ENCODE data around the gene C8B.
A peak's percentile ranks its signal among the peaks of the same experiment; 100 is the strongest.

Gene C8B

DNA sequence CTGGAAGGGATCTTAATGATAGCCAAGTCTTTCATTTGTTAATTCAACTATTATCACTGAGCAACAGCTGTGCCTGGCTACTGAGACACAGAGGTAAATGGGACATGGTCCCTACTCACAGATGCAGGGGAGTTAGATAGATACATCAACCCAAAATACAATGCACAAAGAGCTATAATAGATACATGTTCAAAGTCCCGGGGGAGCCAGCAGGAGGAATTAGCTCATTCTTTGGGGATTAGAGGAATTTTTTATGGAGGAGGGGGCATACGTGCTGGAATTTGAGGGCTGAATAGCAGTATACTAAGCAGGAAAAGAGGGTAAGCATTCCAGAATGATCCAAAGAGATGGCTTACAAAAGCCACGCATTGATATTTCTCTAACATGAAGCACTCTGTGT lies 34.6 kb downstream of the C8B start:
- DNase-seq (ENCODE audit: low spot score) = no peak

DNA sequence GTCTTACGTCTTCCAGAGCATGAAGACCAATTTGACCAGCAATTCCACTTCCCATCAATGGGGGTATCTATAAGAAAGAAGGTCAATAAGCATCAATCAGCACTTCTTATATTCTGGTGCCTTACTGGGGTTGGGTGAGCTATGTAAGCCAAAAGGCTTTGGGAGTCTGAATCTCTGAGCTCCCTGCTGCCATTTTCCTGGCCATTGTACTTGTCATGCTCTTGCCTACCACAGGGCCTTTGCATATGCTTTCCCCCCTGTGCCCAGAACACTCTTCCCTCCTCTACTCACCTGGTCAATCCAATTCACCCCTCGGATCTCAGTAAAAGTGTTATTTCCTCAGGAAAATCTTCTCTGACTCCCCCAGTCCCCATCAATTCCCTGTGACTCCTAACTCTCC lies 36.3 kb downstream of the C8B start:
- DNase-seq (ENCODE audit: low spot score) = no peak

DNA sequence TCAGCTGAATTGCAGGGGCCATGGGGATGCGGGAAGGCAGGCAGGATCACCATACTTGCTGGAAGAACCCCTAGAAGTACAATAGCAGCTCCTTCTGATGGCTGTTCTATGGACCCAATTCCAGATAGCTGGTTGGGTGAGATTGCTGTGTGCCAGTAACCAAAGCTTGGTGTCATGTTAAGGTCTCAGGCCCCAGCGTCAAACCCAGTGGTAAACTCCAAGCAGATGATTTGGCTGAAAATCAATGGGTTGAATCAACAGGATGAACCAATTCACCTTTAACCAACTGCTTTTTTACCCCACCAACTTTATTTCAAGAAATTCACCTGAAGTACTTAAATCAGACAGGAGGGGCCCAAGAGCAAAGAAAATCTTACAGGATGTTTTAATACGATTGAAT lies 37.8 kb downstream of the C8B start:
- DNase-seq (ENCODE audit: low spot score) = no peak

DNA sequence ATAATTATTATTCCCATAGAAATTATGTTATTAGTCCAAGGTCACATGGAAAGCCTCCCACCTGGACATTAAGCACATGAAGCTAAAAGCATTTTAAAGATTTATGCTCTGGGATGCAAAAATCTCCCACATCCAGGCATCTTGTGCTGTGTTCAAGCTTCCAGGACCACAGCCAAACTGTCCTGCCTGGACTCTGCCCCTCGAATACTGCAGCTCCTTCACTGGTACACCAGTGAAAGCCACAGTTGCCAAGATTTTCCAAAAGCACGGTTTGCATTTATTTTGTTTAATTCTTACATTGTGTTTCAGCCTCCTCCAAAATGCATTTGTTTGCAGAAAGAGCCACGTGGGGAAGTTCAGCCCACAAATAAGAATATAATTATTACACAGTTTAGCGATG lies 38.6 kb downstream of the C8B start:
- no peak for DNase-seq (ENCODE audit: low spot score)

DNA sequence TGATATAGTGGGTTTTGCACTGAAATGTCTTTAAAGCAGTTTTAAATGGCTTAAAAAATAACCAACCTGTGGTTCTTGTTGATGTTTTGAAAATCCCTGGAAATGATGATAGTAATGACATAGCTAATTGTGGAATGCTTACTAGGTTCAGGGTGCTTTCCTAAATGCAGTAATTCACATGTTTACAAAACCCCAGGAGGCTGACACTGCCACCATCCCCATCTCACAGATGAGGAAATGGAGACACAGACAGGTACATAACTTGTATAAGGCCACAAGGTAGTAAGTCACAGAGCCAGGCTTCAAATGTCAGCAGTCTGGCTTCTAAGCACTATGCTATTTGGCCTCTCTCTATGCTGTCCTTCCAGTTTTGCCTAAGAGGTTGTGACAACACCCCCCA lies 40.6 kb downstream of the C8B start:
- DNase-seq (ENCODE audit: low spot score) = no peak

DNA sequence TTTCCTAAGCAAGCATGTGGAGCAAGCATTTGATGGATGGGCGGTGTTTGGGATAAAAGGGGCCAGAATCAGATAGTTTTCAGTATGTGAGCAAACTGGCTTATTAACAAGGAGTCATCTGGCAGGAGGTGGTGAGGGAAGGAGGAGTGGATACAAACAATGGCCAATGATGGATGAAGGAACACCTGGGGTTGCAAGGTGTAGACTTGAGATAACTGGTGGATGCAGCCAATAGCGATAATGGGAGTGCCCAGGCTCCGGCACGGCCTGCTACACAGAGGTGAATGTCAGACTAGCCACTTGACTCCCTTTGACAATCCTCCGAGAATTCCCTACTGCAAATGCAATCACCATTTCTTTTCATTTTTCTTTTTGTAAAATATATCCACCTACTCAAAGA lies 41.7 kb downstream of the C8B start:
- no peak for DNase-seq (ENCODE audit: low spot score)

DNA sequence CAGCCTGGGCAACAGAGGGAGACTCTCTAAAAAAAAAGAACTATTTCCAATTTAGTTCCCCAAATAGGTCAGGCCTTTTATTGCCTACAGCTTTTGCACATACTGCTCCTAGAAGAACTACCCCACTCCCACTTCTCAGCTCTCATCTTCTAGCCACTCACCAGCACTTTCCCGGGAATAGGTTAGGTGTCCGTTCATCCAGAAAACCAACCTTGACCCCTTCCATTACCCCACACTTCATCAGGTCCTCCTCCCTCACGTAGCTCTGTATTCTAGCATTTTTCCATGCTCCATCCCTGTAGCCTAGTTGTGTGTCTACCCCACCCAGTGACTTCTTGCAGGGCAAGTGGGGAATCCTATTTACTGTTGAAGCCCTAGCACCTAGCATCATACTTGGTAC lies 42.6 kb downstream of the C8B start:
- no peak for DNase-seq (ENCODE audit: low spot score)

DNA sequence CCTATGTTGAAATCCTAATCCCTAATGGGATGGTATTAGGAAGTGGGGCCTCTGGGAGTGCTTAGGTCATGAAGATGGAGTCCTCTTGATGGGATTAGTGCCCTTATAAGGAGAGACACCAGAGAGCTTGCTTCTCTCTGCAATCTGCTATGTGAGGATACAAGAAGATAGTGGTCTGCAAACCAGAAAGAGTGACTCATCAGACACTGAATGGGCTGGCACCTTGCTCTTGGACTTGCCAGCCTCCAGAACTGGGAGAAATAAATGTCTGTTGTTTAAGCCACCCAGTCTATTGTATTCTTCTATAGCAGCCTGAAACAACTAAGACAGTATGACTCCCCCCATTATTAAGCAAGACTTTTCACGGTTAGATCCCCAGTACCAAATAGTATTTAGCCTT lies 43.3 kb downstream of the C8B start:
- DNase-seq (ENCODE audit: low spot score) = no peak

DNA sequence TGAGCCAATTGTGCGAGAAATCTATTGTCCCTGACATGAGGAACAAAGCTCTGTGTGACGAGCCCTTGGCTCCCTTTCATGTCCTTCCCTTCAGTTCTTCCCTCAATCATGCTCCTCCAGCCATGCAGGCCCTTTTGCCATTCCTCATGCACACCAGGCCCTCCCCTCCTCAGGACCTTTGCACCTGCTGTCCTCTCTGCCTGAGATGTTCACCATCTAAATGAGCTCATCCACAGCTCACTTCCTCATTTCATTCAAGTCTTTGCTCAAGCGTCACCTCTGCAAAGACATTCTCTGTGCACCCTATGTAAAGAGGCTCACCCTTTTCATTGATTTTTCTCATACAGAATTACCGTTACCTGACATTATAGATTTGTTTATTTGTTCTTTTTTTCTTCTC lies 43.7 kb downstream of the C8B start:
- DNase-seq (ENCODE audit: low spot score) = no peak

DNA sequence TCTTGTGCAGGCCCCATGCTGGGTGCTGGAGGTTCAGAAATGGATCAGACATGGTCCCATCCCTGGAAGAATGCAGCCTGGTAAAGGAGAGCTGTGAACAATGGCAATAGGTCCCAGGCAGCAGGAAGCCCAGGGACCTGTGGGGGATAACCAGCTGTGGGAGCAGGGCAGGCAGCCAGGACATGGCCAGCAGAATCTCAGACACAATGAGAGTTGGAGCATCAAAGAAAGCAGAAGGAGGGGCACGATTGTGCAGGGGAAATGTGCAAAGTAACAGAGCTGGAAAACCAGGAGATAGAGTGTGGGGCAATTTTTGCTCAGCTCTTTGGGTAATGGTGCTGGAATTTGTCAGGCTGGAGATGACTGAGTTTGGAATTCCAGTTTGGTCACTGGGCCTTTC lies 44.3 kb downstream of the C8B start:
- DNase-seq (ENCODE audit: low spot score) = no peak

DNA sequence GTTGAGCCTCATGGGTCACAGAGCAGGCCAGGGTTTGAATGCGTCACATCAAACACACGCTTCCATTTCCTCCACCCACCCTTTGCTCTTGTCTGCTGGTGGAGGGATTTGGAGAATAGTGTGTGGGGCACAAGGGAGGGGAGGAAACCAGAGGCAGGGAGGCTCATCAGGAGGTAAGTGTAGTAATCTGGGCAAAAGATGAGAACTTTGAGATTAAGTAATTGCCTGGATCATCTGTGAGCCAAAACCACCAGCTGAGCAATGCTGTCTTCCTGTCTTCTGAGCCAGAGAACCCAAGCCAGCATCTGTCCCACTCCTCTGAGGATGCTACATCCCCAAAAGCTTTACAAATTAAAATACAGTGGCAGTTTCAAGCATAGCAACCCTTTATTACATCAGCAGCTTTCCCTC lies 45.2 kb downstream of the C8B start:
- DNase-seq (ENCODE audit: low spot score) = no peak

DNA sequence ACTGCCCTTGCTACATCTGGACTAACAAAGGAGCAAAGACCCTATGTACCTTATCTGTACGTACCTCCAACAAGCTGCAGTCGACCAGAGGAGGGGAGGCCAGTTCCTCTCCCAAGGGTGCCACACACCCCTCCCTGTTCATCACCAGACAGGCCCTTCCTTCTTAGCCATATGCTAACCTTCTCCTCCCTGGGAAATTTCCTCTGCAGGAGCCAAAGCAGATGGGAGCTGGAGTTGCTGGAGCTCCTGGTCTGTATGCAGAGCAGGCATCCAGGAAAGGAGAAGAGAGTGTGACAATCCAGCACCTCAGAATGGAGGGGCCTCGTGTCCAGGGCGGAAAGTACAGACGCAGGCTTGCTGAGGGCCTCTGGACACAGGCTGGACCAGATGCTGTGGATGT lies 48.5 kb downstream of the C8B start:
- no peak for DNase-seq (ENCODE audit: low spot score)

DNA sequence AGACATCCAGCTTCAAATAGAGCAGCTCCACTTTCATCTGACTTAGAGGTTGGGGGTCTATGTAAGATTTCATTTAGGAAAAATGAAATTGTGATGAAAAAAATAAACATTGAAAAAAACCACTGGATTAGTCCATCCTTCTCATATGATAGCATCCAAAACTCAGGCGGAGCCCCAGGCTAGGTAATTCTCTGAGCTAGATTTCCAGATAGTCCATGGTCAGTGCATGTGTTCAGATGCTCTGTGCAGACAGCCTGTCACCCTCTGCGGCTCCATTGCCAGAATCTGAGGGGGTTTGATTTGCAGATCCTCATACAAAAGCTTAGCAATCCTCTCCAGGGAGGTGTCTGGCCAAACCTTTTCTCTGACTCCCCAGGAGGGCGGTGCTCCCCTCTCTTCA lies 49.2 kb downstream of the C8B start:
- no peak for DNase-seq (ENCODE audit: low spot score)

DNA sequence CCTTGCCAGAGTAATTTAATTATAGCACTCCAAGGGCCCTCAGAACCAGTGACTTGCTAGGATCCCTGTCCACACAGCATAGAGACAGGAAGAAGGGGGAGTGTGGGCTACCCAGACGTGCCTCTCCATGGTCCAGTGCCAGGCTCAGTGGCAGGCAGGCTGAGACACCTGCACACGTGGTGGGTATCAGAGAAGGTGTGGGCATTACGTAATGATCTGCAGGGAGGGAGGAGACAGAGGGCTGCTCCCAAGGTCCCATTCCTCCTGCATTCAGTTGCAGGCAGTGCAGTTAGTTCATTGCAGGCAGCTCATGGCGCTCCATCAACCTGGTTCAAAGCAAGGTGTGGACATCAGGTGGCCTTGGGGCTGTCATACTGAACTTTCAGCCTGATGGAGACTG lies 49.9 kb downstream of the C8B start:
- no peak for DNase-seq (ENCODE audit: low spot score)

DNA sequence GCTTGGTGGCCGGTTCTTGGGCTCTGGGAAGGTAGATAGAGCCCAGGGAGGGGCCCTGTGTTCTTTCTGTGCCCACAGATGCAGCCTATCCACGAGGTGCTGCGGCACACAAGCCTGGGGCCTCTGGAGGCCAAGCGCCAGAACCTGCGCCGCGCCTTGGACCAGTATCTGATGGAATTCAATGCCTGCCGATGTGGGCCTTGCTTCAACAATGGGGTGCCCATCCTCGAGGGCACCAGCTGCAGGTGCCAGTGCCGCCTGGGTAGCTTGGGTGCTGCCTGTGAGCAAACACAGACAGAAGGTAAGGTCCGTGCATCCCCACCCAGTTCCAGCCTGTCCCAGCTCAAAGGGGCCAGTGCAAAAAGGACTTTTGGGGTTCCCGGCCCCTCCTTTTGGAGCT lies 53.5 kb downstream of the C8B start:
- DNase-seq (ENCODE audit: low spot score) = no peak

DNA sequence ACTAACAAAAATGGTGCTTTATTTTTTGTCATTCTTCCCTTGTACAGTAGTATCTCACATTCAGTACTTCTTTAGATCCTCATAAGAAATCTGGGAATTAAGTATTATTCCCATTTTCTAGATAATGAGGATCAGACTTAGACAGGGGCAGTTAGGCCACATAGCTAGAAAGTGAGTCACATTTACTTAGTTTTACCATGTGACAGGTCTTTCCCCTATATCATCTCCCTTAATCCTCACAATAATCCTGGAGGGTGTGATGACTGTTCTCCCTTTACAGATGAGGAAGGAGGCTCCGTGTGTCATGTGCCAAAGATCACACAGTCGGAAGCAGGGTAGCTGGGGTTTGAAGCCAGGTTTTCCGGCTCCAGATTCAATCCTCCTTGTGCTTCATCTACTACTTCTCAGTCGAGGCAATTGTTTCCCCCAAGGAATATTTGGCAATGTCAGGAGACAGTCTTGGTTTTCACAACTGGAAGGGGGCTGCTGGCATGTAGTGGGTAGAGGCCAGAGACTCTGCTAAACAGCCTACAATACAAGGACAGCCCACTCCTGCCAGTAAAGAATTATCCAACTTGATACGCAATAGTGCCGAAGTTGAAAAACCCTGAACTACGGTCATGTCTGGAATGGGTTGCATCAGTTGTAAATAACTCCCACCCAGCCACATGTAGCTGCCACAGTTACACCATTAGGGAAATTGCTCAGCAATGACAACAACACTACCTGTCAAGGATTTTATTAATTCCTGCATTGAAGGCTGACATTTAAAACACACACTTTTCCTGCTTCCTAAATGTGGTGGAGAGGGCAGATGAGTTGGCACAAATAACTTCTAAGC lies 54.5 kb downstream of the C8B start:
- DNase-seq (ENCODE audit: low spot score) = no peak

DNA sequence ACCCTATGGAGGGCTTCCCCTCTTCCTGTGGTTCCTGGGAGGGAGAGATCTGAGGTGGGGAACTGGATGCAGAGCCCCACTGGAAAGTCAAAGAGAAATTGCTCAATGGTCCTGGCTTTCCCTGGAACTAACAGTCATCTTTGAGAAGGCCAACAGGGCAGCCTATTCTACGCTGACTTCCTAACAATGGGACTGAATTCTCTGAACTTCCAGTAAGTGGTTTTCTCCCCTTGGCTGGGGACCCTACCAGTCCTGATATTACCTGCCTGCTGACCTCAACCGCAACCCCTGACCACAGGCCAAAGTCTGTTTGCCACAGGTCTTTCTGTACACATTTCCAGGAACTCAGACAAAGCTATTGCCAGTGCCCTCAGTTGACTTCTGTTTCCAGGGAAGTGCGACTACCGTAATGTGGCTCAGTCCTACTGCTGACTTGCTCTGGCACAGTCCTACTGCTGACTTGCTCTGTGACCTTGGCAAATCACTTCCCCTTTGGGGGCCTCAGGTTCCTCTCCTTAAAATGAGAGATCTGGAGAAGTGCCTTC lies 55.3 kb downstream of the C8B start:
- peak; percentile 14 for DNase-seq (ENCODE audit: low spot score)

DNA sequence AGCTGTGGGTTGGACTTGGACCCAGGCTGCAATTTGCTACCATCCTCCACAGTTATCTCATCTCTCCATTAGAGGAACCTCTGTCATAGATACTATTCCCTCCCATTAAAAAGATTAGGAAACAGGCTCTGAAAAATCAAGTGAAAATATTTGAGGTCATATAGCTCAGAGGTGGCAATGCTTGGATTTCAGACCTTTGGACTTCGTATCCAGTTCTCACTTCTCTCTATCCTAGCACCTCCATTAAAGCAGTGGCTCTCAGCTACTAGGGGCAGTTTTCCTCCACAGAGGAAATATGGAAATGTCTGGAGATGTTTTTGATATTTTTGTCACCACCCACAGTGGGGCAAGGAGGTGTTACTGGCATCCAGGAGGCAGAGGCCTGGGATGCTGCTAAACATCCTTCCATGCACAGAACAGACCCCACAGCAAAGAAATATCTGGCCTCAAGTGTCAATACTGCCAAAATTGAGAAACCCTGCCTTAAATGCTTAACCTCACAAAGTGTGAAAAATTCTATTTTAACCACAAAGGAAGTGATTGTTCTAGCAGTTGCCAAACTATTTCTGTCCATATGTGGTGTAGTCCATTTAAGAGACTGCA lies 57.1 kb downstream of the C8B start:
- no peak for DNase-seq (ENCODE audit: low spot score)

DNA sequence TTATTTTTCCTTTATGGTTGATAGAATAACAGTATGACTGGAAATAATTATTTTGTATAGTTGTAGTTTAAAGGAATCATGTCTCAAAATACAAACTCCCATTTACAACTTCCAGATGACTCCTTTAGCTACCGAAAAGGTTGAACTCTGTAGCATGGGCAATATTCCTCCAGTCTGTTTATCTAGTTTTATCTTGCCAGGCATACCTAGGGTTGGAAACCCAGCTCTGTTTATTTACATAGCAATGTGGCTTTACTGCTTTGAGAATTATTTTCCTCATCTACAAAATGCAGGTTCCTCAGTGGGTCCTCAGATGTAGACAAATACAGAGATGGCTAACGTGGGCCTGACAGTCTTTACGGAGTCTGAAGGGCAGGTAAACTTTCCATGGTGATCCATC lies 60.1 kb downstream of the C8B start:
- DNase-seq (ENCODE audit: low spot score) = no peak

DNA sequence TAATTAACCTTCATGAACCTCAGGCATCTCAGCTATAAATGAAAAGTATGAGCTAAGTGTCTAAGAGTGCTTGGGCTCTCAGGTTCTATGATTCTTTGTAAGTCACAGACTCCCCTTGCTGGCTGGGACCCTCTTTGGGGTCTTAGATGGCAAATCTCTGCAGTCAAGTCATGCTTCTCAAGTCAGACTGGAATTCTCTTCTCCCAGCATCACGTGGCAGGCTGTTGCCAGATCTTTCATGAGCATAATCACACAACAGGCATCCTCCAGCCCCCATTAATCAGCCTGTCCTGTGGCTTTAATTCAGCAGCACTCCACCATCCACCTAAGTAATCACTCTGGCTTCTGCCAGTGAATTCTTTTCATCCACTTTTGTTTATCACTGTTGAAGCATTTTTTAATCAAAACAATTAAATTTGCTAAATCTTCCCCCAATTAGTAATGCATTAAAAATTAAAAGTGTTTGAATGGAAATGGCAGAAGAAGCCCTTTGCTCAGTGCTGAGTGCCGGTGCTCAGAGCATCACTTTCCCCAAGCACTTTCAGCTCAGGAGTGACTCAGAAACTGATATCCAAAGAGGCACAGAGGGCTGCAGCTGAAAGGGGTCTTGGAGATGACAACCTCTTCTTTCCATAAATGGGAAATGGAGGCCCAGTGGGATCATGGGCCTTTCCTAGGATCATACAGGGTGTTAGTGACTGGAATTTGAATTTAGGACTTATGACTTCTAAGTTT lies 61.0 kb downstream of the C8B start:
- DNase-seq (ENCODE audit: low spot score) = no peak

DNA sequence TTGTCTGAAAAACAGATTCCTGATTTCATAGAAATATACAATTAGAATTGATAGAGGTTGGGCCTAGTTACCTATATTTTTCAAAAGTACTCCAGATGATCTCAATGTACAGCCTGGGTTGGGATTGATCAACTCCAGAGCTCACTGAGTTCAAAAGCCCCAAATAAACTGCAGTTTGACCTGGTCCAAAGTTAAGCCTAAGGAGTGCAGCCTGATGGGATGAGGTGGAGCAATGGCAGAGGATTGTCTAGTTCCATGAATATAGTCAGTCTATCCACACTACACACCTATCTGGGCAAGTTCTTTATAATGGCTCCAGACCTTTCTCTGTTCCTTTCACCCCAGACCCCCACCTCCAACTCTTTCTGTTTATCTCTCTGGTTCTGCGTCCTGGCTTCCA lies 62.0 kb downstream of the C8B start:
- no peak for DNase-seq (ENCODE audit: low spot score)

DNA sequence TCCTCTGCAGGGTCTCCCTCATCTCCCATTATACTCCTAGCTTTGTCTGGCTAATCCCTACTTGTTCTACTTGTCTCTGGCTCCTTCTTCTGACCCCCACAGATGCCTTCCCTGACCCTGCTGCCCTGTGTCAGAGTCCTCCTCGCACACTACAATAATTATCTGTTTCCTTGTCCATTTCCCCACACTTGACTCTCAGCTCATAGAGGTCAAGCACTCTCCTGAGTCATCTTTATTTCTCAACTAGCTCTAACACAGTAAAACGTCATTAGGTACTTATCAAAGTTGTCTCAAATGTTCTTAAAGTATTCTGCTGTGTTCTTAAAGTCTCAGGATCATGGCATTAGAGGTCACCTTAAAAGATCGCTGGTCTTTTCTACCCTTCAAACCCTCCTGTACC lies 64.1 kb downstream of the C8B start:
- DNase-seq (ENCODE audit: low spot score) = no peak

DNA sequence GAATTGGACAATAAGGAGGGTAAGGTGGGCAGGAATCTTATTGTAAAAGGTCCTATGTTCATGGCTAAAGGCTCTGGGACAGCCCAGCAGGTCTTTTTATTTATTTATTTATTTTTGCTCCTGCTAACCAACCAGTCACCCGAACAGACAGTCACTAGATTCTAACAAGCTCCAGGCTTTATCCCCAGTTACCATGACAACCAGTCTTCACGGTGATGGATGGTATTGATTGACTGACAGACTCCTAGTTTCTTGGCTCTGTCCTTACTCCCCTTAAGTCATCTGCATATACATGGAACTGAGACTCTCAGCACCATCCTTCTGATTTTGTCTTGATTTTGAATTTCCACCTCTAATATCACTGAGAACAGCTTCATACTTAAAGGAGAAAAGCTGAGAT lies 66.9 kb downstream of the C8B start:
- no peak for DNase-seq (ENCODE audit: low spot score)
